PFSK-1 (cell line): ENCODE results near the gene BMF.

Experiments
- FOXP2 ChIP-seq: optimal IDR thresholded peaks from 2 replicates; pipeline ENCODE3; 2011; ENCODE audit warnings: borderline replicate concordance, control low read depth, inconsistent platforms; ENCODE audit not compliant: insufficient read depth; ENCODE audit errors: extremely low read length, extremely low read depth
- POLR2AphosphoS5 ChIP-seq: IDR thresholded peaks from 2 replicates; pipeline ENCODE4 v1.6.1; 2012; ENCODE audit warnings: low read depth, mild to moderate bottlenecking, control low read depth, low read length, moderate library complexity
- SIN3A ChIP-seq: IDR thresholded peaks from 2 replicates; pipeline ENCODE4 v1.6.1; 2012; ENCODE audit warnings: mild to moderate bottlenecking, low read length, moderate library complexity, borderline replicate concordance; ENCODE audit not compliant: insufficient read depth
- TAF1 ChIP-seq: IDR thresholded peaks from 2 replicates; pipeline ENCODE4 v1.6.1; 2012; ENCODE audit warnings: low read length, control low read depth, borderline replicate concordance; ENCODE audit not compliant: insufficient read depth
- TF ChIP-seq, protein P1 (sequence below), 2 experiments: IDR thresholded peaks; 2 replicates each; pipeline versions ENCODE4 v1.6.1 to v1.8.0; 2011 to 2012; ENCODE audit warnings: low read depth in 2 of 2, low read length in 2 of 2, control low read depth in 1 of 2, inconsistent platforms in 1 of 2, mild to moderate bottlenecking in 1 of 2, moderate library complexity in 1 of 2; ENCODE audit not compliant: insufficient read depth in 1 of 2

DNA sequence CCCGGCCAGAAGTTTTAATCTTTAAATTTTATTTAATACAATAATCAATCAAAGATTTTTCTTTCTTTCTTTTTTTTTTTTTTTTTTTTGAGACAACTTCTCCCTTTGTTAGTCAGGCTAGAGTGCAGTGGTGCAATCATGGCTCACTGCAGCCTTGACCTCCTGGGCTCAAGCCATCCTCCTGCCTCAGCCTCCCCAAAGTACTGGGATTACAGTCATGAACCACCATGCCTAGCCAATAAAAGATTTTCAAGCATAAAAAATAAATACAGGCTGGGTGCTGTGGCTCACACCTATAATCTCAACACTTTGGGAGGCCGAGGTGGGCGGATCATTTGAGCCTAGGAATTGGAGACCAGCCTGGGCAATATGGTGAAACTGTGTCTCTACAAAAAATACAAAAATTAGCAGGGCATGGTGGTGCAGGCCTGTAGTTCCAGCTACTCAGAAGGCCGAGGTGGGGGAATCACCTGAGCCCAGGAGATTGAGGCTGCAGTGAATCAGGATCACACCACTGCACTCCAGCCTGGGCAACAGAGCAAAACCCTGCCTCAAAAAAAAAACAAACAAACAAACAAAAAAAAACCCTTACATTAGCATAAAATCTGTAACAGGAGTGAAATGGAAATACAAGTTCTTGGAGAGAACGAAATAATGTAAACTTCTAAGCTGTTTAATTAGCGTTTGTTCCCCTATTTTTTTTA lies 40.6 kb downstream of the BMF start:
- TF ChIP-seq, protein P1, sequence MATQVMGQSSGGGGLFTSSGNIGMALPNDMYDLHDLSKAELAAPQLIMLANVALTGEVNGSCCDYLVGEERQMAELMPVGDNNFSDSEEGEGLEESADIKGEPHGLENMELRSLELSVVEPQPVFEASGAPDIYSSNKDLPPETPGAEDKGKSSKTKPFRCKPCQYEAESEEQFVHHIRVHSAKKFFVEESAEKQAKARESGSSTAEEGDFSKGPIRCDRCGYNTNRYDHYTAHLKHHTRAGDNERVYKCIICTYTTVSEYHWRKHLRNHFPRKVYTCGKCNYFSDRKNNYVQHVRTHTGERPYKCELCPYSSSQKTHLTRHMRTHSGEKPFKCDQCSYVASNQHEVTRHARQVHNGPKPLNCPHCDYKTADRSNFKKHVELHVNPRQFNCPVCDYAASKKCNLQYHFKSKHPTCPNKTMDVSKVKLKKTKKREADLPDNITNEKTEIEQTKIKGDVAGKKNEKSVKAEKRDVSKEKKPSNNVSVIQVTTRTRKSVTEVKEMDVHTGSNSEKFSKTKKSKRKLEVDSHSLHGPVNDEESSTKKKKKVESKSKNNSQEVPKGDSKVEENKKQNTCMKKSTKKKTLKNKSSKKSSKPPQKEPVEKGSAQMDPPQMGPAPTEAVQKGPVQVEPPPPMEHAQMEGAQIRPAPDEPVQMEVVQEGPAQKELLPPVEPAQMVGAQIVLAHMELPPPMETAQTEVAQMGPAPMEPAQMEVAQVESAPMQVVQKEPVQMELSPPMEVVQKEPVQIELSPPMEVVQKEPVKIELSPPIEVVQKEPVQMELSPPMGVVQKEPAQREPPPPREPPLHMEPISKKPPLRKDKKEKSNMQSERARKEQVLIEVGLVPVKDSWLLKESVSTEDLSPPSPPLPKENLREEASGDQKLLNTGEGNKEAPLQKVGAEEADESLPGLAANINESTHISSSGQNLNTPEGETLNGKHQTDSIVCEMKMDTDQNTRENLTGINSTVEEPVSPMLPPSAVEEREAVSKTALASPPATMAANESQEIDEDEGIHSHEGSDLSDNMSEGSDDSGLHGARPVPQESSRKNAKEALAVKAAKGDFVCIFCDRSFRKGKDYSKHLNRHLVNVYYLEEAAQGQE (IDR thresholded peaks at IDR 0.05; ENCODE audit: insufficient read depth in 1 of 2, low read depth in 2 of 2, low read length in 2 of 2) = no peak
- TF ChIP-seq TAF1 (no peak), SIN3A (no peak), POLR2AphosphoS5 (no peak), FOXP2 (no peak)
